HG02970 (cell line): ENCODE results near the gene NLRP9.
"Not testable (repeated sequence)": the region's sequence is repeated elsewhere in the genome, so short reads cannot be mapped to it uniquely, and the experiment has no call there.

Experiments used
- ATAC-seq: cut with Tn5 transposase; IDR thresholded peaks from one replicate; pipeline ENCODE4 v1.9.1; 2021; ENCODE audit warnings: mild to moderate bottlenecking, moderate library complexity, moderate number of reproducible peaks; ENCODE audit not compliant: unreplicated experiment, low FRiP score

NLRP9 gene

DNA sequence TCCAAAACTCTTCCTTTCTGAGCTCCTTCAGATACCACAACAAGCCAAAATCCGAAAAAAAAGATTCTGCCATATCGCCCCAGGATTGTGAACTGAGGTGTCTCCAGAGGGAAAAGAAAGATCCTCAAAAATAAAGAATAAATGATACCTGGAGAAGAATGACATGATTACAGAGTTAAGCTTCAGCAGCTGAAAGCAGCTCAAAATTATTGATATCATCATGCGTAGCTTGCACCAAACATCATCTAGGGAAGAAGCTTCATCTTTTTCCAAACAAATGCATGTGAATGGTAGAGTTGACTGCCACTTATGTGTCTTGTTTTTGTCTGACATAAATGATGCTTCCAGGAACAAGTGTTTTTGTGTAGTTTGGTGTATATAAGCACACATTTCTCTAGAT is at the start of gene NLRP9:
TSS of gene NLRP9 (minus strand) at position 101 of the 400 bp plus-strand sequence. CDS start at position 73, 28 bp downstream.
- no peak for ATAC-seq

DNA sequence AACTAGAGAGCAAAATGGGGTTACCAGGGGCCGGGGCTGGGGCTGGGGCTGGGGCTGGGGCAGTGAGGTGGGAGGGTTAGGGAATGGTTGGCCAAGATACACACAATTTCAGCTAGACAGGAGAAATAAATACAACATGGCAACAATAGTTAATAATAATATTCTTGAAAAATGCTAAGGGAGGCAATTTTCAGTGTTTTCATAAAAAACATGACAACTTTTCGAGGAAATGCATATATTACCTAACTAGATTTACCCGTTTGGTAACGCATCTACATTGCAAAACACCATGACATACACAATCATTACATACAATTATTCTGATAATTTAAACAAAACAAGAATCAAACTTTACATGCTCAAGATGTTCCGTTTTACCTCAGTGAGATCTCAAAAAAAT is 42.9 kb upstream of the NLRP9 start:
- ATAC-seq, result no peak

DNA sequence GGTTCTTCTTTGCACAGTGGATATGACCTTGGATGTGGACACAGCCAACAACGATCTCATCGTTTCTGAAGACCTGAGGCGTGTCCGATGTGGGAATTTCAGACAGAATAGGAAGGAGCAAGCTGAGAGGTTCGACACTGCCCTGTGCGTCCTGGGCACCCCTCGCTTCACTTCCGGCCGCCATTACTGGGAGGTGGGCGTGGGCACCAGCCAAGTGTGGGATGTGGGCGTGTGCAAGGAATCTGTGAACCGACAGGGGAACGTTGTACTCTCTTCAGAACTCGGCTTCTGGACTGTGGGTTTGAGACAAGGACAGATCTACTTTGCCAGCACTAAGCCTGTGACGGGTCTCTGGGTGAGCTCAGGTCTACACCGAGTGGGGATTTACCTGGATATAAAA is 40.1 kb upstream of the NLRP9 start:
- no peak for ATAC-seq

DNA sequence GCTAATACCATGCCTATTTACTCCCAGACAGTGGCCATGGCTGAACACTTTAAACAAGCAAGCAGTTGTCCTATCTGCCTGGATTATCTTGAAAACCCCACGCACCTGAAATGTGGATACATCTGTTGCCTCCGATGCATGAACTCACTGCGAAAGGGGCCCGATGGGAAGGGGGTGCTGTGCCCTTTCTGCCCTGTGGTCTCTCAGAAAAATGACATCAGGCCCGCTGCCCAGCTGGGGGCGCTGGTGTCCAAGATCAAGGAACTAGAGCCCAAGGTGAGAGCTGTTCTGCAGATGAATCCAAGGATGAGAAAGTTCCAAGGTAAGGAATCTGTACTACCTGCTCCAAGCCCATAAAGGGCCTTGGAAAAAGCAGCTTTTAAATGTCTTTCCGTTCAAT is 39.3 kb upstream of the NLRP9 start:
- no peak for ATAC-seq

DNA sequence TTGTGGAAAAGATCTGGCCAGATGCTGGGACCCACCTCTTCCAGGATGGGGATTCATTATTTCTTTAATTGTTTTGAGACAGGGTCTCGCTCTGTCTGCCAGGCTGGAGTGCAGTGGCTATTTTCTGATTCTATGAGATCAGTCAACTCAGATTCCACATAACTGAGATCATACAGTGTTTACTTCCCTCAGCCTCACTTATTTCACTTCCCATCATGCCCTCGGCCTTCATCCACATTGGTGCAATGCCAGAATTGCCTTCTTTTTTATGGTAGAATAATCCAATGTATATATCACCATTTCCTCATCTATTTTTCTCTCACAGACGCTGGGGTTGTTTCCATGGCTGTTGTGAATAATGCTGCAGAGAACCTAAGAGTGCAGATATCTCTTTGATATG is 31.4 kb upstream of the NLRP9 start:
- ATAC-seq, result not testable (repeated sequence)

DNA sequence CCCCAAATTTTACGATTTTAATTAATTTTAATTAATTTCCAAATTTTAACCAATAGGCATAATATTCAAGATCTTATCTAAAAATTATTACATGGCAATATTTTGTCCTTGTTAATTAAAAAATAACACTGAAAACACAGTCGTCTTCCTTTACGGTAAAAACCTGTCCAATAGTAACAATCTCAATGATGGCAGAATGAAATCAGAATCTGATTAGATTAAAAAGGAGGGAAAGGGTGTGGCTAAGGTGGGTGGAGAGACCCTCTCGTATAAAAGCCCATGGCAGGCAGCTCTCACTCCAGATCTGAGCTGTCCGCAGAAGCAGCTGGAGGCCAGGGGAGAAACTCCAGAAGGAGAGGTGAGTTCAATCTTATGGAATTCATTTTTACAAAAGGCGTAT is 30.6 kb upstream of the NLRP9 start, which contains the start of gene RFPL4AL1:
TSS of gene RFPL4AL1 (plus strand) at position 301 of the 400 bp plus-strand sequence. CDS start 2,687 bp downstream, outside the sequence.
- ATAC-seq, result not testable (repeated sequence)

DNA sequence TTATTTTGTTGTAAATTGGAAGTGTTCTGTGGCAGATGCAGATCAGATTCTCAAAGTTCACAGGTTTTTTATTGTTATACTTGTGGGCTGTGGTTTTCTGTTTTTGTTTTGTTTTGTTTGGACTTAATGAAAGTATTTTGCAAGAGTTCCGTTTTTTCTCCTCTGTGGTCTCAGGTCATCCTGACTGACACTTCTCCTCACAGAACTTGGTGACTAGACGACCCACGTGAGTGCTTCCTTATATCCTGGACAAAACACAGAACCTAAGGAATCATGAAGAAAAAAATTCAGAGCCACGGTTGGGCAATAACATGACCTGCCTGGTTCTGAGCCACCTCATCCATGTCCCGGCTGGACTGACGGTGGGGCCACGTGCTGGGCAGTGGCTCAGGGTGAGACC is 28.3 kb upstream of the NLRP9 start:
- no peak for ATAC-seq

DNA sequence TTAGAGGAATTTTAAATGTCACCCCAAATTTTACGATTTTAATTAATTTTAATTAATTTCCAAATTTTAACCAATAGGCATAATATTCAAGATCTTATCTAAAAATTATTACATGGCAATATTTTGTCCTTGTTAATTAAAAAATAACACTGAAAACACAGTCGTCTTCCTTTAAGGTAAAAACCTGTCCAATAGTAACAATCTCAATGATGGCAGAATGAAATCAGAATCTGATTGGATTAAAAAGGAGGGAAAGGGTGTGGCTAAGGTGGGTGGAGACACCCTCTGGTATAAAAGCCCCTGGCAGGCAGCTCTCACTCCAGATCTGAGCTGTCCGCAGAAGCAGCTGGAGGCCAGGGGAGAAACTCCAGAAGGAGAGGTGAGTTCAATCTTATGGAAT is 20.6 kb upstream of the NLRP9 start, which contains the start of gene RFPL4A:
TSS of gene RFPL4A (plus strand) at position 301 of the 400 bp plus-strand sequence. CDS start 2,704 bp downstream, outside the sequence.
- not testable (repeated sequence) for ATAC-seq

DNA sequence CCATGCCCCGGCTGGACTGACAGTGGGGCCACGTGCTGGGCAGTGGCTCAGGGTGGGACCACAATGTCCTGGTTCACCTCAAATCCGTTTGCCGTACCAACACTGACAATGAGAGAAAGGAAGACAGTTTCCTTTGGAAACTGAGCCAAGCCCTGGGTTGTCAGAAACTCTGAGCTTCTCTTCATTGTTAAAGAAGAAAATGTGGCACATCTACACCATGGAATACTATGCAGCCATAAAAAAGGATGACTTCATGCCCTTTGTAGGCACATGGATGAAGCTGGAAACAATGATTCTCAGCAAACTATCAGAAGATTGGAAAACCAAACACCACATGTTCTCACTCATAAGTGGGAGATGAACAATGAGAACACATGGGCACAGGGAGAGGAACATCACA is 18.6 kb upstream of the NLRP9 start:
- not testable (repeated sequence) for ATAC-seq

DNA sequence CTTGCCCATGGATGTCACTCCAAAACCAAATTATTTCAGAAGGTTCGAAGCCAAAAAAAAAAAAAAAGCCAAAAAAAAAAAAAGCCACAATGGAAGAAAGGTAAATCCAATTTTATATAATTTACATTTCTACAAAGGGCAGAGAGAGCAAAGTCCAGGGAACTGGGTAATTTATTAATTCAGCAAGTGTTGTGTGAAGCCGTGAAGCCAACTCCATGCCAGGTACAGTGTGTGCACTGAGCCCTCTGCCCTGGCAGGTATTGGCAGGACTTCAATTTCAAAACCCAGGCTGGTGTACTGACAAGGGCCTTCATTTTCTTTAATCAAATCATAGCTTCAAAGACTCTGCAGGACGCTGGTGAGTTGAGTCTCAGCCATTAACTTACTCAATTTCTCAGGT is 15.2 kb upstream of the NLRP9 start:
- ATAC-seq, result no peak

DNA sequence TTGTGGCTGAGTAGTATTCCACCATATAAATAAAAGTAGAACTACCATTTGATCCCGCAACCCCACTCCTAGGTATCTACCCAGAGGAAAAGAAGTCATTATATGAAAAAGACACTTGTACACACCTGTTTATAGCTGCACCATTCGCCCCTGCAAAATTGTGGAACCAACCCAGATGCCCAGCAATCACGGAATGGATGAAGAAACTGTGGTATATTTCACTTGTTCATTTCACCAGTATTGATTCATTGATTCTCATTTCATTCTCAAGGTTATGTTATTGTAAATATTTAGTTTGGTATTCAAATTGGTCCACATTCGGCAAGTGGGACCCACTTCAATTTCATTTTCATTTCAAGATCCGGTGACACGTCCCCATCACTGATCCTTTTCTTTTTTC is 12.5 kb upstream of the NLRP9 start:
- no peak for ATAC-seq

DNA sequence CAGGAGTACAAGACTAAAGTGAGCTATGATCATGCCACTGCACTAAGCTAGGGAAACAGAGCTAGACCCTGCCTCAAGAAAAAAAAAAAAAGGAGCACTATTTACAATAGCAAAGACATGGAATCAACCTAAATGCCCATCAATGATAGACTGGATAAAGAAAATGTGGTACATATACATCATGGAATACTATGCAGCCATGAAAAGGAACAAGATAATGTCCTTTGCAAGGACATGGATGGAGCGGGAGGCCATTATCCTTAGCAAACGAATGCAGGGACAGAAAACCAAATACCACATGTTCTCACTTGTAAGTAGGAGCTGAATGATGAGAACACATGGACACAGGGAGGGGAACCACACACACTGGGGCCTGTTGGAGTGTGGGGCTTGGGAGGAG is 7.8 kb downstream of the NLRP9 start:
- not testable (repeated sequence) for ATAC-seq

DNA sequence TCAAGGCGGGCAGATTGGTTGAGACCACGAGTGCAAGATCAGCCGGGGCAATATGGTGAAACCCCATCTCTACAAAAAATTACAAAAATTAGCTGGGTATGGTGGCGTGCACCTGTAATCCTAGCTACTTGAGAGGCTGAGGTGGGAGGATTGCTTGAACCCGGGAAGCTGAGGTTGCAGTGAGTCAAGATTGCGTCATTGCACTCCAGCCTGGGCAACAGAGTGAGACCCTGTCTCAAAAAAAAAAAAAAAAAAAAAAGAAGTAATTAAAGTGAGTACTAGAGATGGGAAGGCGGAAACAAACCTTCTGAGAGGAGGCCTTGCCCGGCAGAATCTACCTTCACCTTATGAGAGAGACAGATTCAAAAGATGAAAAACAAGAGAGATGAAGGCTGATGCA is 14.7 kb downstream of the NLRP9 start:
- ATAC-seq, result no peak

DNA sequence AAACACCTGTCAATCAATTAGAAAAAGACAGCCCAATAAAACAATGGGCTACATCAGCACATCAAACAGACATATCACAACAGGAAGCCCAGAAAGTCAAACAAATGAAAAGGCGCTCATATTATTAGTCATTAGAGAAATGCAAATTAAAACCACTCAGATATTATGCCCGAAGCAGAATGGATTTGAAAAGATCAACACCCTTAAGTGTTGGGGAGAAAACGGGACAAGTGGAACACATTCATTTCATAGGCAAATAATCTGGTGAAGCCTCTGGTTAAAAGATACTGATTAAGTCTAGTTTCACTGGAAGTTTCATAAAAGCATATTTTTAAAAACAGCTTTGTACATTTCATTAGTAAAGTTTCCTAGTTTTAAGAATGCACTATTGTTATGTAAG is 17.4 kb downstream of the NLRP9 start:
- no peak for ATAC-seq

DNA sequence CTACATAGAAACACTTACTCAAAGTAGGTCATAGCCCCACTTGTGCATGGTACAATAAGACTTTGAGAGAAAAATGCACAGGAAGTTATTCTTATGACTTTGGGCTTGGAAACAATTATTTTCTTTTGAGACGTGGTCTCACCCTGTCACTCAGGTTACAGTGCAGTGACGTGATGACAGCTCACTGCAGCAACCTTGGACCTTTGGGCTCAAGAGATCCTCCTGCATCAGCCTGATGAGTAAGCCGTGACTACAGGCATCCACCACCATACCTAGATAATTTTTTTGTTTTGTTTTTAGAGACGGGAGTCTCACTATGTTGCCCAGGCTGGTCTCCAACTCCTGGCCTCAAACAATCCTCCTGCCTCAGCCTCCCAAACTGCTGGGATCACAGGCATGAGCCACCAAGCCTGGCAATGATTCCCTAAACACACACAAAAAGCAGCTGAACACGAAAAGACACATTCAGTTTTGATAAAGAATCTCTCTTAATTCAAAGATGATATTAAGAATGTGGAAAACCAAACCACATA is 17.9 kb downstream of the NLRP9 start:
- no peak for ATAC-seq

DNA sequence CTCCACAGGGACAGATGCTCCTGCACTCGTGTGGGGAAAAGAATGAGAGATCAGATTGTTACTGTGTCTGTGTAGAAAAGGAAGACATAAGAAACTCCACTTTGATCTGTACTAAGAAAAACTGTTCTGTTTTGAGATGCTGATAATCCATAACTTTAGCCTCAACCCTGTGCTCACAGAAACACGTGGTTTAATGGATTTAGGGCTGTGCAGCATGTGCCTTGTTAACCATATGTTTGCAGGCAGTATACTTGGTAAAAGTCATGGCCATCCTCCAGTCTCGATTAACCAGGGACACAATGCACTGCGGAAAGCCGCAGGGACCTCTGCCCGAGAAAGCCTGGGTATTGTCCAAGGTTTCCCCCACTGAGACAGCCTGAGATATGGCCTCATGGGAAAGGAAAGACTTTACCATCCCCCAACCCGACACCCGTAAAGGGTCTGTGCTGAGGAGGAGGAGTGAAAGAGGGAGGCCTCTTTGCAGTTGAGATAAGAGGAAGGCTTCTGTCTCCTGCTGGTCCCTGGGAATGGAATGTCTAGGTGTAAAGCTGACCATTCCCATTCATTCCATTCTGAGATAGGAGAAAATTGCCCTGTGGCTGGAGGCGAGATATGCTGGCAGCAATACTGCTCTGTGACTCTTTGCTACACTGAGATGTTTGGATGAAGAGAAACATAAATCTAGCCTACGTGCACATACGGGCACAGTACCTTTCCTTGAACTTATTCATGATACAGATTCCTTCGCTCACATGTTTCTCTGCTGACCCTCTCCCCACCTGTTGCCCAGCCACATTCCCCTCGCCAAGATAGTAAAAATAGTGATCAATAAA is 20.1 kb downstream of the NLRP9 start:
- ATAC-seq, result not testable (repeated sequence)

DNA sequence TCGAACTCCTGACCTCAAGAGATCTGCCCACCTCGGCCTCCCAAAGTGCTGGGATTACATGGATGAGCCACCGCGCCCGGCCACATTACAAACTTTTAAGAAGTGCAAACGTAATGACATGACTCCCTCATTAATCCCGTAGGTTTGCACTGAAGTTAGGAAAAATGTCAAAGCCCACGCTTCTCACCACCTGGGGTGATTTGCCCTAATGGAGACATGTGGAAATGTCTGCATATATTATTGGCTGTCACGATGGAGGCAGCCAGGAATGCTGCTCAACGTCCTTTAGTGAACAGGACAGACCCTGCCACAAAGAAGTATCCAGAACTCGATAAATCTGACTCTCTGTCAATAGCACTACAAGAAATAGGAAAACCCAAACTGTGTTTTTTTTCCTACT is 21.0 kb downstream of the NLRP9 start:
- ATAC-seq, result no peak

DNA sequence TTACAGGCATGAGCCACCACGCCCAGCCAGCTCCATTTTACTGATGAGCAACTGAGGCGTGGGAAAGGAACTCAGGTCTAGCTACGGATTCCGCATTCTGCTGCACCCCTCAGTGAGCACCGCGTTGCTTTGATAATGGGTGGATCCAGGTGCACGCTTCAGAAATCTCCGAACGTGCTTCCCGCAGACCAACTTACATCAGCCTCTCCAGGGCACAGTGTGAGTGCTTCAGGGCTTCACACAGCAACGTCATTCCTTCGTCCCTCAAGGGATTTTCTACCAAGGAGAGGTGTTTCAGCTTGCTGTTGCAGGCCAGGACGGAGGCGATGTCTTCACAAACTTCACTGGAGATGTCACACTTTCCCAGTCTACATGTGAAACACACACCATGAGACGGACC is 21.7 kb downstream of the NLRP9 start:
- ATAC-seq, result no peak

DNA sequence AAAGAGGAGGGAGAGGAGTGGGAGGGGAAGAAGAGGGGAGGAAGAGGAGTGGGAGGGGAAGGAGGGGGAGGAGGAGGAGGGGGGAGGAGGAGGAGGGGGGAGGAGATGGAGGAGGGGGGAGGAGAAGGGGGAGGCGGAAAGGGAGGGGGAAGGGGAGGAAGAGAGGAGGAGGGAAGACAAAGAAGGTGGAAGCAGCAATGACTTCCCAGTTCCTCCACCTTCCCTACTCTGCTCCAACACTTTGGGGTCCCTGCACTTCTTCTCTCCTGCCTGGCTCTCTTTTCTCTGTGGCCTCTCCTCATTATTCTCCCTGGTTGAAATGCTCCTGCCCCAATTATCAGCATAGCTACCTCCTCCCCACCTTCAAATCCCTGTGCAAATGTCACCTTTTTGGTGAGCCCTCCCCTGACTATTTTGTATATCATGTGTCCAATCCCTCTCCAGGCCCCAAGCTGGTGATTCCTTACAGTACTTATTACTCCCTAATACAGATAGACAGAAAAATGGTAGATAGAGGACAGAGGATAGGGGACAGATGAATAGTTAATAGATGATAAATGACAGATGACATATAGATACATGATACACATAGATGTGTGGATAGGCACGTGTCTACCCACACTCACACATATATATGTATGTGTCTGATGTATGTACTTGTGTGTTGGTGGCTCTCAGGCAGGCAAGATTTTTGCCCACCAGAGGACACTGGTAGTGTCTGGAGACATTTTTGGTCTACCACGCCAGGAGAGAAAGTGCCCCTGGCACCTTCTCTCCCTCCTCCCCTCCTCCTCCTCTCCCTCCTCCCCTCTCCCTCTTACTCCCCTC is 25.2 kb downstream of the NLRP9 start:
- ATAC-seq, result no peak

DNA sequence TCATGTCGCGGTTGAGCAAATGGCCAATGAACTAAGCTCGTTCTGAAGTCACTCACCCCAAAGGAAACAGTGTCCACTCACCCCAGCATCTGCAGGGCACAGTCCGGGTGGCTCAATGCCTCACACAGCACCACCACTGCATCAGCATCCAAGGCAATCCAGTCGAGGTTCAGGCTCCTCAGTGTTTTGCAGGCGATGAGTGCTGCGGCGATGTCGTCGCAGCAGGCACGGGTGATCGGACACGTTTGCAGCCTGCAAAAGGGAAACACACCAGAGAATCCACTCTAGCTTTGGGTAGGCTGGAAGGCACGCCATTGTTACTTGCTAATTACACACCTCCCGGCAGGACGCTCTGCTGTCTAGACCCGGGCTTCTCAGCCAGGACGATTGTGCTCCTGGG is 26.5 kb downstream of the NLRP9 start:
- no peak for ATAC-seq

DNA sequence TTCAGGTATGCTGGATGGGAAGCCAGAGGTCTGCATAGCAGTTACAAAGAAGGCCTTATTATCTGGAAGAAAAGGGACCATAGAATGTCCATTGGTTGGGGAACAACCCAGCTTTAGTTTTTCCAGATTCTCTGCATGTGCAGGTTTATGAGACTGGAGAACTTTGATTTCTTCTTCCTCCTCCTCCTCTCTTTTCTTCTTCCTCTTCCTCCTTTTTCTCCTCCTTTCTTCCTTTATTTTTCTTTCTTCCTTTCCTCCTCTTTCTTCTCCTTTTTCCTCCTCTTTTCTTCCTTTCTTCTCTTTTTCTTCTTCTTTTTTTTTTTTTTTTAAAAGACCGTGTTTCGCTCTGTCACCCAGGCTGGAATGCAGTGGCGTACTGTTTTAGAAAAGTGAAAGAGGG is 32.2 kb downstream of the NLRP9 start:
- ATAC-seq, result no peak
